Tibial nerve (tissue), 4 donors: ENCODE measurements around the gene SDK1.

ENCODE experiments used
- EP300 ChIP-seq, 2 donors: sonication (generic); formaldehyde crosslinking; IDR thresholded peaks; one replicate each; pipeline ENCODE4 v1.6.1; 2017; ENCODE audit warnings: antibody characterized with exemption in 2 of 2, mild to moderate bottlenecking in 1 of 2
- TF ChIP-seq, protein P1 (sequence below), 5 experiments: fragments of 200-600 bp in 3 of 5; fragments of 450-650 bp in 2 of 5; sonication (generic) in 3 of 5; IDR thresholded peaks; one replicate each; pipeline ENCODE4 v1.5.1; 2016 to 2019; ENCODE audit warnings: antibody characterized with exemption in 5 of 5, mild to moderate bottlenecking in 3 of 5, moderate library complexity in 2 of 5

DNA sequence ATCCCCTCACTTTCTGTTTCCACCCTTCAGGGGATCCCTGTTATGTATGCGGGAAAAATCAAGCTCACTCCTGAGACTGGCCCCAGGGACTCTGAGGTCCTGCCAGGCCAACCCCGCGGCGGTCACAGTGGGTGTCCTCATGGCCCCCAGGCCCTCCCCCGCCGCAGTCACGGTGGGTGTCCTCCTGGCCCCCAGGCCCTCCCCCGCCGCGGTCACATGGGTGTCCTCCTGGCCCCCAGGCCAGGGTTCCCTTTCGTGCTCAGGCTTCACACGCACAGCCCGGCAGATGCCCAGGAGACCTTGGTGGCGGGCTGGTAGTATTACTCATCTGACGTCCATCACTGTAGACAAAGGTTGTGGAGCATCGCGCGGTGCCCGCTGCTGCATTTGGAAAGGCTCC, 890.0 kb downstream of the SDK1 start:
- TF ChIP-seq, protein P1, sequence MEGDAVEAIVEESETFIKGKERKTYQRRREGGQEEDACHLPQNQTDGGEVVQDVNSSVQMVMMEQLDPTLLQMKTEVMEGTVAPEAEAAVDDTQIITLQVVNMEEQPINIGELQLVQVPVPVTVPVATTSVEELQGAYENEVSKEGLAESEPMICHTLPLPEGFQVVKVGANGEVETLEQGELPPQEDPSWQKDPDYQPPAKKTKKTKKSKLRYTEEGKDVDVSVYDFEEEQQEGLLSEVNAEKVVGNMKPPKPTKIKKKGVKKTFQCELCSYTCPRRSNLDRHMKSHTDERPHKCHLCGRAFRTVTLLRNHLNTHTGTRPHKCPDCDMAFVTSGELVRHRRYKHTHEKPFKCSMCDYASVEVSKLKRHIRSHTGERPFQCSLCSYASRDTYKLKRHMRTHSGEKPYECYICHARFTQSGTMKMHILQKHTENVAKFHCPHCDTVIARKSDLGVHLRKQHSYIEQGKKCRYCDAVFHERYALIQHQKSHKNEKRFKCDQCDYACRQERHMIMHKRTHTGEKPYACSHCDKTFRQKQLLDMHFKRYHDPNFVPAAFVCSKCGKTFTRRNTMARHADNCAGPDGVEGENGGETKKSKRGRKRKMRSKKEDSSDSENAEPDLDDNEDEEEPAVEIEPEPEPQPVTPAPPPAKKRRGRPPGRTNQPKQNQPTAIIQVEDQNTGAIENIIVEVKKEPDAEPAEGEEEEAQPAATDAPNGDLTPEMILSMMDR (IDR thresholded peaks at IDR 0.05) = no peak
- no peak for TF ChIP-seq EP300 (IDR thresholded peaks at IDR 0.05)
